Effector CD8-positive, alpha-beta T cell (primary cell): ENCODE measurements around the gene UBTD2.
"Not testable (repeated sequence)": the region's sequence is repeated elsewhere in the genome, so short reads cannot be mapped to it uniquely, and the experiment has no call there.

ENCODE experiments used
- DNase-seq: peaks from one replicate; lab custom pipeline; 2025; lab: John Stamatoyannopoulos, UW

UBTD2 gene

DNA sequence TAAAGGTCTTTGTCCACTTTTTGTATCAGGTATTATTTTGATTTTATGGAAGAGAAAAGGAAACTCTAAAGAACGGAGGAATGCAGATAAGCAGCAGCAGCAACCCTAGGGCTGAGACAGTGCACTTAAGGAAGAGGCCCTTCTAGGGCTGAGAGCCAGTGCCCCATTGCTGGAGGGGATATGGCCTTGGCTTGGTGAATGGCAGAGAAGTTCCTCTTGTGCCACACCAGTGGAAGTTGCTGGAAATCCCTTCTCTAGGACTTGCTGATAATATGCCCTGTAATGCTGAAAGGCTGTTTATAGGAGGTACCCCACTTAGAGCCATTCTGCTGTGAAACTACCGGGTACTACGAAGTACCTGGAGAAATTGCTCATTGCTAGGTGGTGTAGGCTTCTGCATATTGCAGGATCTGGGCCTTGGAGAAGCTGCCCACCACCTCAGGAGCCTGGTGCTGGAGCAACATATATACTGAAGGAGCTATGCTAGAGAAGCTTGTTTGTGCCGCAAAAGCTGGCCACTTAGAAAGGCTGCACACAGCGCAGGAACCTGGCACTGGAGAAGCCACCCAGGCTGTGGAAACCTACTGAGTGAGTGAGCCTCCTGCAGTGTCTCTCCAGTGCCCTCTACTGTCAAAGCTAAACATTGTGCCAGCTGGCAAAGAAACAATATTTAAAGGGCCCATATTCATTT is 9.6 kb upstream of the UBTD2 start:
- peak; percentile 7 for DNase-seq

DNA sequence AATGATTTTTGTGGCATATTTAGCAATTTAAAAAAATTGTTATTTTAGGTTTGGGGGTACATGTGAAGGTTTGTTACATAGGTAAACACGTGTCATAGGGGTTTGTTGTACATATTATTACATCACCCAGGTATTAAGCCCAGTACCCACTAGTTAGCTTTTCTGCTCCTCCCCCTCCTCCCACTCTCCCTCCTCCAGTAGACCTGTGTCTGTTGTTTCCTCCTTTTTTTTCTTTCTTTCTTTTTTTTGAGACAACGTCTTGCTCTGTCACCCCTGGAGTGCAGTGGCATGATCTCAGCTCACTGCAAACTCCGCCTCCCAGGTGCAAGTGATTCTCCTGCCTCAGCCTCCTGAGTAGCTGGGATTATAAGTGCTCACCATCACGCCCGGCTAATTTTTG is 8.3 kb upstream of the UBTD2 start:
- DNase-seq = not testable (repeated sequence)

DNA sequence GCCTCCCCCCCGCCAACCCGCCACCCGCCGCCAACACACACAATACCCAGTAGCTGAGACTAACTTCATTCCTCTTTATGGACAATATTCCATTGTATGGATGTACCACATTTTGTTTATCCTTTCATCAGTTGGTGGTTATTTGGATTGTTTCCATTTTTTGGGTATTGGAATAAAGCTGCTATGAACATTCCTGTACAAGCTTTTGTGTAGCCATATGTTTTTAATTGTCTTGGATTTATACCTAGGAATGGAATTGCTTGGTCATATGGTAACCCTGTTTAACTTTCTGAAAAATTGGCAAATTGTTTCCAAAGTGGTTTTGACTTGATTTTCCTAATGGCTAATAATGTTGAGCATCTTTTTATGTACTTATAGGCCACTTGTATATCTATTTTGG is 4.9 kb upstream of the UBTD2 start:
- DNase-seq = no peak

DNA sequence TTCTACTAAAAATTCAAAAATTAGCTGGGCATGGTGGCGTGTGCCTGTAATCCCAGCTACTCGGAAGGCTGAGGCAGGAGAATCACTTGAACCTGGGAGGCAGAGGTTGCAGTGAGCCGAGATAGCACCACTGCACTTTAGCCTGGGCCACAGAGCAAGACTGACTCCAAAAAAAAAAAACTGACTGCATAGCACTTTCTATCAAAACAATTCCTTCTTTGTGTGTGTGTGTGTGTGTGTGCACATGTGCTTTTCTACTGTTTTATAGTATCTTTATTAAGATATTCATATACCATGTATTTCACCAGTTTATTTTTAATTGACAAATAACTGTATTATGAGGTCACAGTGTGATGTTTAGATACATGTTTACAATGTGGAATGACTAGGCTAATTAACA is 3.6 kb upstream of the UBTD2 start:
- DNase-seq = not testable (repeated sequence)

DNA sequence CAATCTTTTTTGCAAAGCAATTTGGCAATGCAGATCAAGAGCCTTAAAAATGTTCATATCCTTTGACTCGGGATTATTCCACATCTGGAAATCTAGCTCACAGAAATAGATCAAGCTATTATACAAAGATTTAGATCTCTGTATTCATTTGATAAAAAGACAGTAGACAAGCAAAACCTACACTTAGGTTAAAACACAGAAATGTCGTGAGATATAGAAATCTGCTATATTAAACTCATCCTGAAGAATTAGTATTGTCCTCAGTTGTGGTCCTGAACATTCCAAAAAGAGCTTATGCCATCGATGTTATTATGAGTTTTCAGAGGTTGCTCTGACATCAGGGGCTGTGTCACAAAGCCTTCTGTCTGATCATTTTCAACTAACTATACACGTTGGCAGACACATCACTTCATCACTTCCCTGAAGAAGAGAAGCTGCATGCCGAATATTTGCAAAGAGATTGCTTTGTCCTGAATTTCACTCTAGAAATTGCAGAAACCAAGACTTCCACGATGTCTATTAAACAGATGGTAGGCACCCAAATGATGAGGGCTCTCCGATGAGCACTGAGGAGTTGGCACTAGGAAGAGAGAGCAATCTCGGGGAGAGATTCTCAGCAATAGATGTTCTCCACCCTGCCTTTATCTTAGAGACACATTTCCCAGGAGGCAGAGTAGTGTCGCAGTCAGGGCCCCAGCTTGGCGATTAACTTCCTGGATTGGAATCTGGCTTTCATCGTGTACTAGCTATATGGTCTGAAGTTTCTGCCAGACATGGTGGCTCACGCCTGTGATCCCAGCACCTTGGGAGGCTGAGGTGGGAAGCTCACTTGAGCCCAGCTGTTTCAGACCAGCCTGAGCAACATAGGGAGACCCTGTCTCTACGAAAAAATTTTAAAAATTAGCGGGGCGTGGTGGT is 1.9 kb upstream of the UBTD2 start:
- no peak for DNase-seq

DNA sequence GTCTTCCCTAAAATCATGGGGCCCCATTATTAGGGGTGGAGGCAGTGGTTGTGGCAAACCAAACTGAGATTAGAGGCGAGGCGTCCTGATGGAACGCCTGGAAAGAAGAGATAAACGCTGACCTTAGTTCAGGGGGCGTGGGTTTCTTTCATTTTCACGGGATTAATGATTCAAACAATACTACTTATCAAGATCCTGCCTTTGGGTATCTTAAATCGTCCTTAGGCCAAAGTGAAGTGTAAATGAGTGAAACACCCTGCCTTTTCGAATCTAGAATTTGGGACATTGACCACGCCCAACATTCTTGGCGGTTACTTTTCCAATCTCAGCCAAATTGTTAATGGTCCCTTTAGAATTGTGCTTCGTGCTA is 1.0 kb upstream of the UBTD2 start:
- DNase-seq = no peak

DNA sequence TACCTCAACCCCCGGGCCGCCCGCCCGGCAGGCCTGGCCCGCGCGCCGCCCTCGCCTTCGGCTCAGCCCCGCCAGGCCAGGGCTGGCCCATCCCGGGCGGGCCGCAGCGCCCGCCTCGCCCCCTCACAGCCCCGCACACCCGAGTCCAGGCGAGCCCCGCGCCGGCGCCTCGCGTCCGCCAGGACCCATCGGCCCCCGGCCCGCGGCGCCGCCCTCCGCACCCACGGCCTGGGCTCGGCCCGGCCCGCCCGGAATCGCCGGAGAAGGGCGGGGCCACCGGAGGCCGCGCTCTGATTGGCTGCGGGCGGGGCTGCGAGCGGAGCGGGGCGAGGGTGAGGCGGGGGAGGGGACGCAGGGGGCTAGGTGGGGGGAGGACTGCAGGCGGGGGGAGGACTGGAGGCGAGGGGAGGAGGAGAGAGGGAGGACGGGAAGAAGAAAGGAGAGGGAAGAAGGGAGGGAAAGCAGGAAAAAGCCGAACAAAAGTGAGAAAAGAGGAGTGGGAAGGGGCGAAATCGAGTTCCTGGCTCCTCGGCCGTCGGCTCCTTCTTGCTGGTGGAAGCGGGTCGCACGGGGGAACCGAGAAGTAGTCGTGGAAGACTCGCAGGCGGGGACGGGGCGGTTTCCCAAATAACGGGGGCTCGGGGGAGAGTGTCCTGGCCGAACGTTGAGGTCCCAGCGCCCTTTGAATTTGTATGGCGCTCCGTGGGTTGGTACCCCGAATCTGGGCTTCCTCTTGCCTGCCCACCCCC is 472 bp upstream of the UBTD2 start:
- DNase-seq = peak; percentile 61

DNA sequence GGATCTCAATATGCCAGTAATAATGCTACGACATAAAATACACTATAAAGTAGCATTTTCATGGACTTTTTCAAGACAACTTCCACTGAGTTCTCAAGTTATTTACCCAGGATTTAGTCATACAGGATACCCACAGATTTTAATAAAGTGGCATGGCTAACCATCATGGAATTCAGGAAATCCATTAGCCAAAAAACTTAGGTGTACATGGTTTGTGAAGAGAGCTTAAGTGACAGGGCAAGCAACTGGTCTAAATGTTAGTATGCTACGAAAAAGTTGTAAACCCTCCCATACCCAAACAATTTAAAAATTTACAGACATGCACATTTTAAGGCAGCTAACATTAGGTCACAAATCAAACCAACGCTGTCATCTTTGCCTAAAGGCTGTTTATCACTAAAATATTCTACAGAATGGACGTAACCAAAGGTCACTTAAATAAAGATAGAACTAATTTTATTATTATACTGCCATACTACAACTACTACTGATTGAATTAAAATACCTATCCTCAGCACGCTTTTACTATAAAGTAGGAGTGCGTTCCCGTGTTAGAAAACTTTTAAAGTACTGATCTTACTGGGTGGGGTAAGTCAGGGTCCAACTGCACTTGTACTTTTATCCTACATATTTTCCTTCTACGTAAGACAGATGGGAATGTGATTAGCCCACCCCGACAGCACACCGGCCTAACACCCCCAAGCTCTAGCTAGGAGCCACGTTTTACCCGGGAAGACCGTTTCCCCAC is 1.1 kb downstream of the UBTD2 start:
- no peak for DNase-seq

DNA sequence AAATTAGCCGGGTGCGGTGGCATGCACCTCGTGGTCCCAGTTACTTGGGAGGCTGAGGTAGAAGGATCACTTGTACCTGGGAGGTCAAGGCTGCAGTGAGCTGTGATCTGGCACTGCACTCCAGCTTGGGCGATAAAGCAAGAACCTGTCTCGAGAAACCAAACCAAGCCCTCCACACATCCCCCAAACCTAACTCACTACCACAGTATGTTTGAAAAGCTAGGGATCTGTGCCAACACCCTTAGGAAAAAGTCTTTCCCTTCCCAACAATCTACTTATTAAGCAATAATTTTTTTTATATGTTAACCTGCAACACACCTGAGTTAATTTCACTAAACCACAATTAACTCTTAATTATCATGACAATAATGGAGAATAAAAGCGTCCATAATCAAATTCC is 2.2 kb downstream of the UBTD2 start:
- DNase-seq = no peak

DNA sequence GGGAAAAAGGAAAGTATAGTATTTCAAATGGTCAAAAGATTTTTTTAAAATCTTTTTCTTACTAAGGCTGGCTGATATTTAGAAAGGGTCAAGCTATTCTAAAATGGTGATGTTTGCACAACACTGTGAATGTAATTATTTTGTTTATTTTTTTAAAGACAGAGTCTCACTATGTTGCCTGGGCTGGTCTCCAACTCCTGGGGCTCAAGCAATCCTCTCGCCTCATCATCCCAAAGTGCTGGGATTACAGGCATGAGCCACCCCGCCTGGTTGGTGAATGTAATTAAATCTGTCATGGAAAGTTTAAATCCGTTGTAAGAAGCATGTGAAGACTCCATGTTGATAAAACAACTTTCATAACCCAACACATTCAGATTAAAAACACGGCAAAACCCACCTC is 2.6 kb downstream of the UBTD2 start:
- DNase-seq = no peak

DNA sequence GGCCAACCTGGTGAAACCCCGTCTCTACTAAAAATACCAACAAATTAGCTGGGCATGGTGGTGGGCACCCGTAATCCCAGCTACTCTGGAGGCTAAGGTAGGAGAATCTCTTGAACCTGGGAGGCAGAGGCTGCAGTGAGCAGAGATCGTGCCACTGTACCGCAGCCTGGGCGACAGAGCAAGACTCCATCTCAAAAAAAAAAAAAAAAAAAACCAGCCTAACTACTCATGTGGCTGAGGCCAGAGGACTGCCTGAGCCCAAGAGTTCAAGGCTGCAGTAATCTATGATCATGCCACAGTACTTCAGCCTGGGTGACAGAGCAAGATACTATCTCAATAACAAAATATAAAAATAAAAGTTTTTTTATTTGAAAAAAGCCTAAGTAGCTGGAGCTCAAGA is 3.2 kb downstream of the UBTD2 start:
- no peak for DNase-seq

DNA sequence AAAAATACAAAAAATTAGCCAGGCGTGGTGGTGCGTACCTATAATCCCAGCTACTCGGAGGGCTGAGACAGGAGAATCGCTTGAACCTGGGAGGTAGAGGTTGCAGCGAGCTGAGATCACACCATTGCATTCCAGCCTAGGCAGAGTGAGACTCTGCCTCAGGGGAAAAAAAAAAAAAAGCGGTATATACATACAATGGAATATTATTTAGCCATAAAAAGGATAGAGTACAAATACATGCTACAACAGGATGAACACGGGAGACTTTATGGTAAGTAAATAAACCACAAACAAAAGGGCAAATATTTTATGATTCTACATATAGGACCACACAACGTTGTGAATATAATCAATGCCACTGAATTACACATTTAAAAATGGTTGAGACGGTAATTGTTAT is 5.2 kb downstream of the UBTD2 start:
- no peak for DNase-seq

DNA sequence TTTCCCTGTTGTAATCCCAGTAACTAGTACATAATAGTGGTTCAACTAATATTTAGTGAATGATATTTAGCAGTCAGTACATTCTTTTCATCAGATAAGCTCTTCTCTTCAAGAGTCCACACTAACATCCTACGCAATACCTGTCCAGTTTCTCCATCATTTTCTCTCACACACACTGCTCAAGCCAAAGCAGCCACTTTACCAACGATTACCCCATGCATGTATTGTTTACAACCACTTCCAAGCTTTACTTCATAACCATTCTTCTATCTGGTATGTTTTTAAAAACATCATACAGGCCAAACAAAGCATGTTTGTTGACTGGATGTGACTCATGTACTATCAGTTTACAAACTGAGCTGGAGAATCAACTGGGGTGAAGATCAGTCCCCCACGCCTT is 7.3 kb downstream of the UBTD2 start:
- DNase-seq = no peak

DNA sequence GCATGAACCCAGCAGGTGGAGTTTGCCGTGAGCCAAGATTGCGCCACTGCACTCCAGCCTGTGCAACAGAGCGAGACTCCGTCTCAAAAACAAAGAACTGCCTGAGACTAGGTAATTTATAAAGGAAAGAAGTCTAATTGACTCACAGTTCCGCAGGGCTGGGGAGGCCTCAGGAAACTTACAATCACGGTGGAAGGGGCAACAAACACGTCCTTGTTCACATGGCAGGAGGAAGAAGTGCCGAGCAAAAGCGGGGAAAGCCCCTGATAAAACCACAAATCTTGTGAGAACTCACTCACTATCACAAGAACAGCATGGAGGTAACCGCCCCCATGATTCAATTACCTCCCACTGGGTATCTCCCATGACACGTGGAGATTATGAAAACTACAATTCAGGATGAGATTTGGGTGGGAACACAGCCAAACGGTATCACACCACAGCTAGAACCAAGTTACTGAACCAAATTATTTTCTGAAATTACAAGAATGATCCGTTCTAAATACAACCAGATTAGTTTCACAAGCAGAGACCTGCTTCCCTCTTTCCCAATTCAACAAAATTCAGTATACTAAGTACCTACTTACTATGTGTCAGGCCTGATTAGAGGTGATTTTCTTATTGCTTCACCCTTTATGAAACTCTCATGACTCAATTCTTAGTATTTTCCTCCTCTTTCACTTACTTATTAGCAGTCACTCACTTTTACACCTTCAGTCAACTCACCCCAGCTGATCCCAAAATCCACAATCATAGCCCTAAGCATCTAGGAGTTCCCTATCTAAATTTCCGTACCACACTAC is 8.4 kb downstream of the UBTD2 start:
- DNase-seq = no peak

DNA sequence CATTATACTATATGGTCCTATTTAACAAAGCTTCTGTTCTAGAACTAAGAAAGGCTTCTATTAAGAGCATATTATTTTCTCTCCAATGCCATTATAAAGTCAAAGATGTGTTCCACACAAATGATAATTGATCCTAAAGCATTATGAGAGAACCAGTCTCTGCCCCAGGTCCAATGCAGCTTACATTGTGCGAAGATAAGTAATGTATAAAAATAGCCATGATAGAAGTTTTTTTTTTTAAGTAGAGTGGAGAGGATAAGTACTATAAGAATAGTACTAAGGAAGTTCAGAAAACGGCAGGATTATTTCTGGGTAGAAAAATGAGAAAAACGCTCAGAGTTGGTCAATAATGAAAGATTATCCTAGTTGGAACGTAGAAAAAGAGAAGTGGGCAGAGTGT is 15.6 kb downstream of the UBTD2 start:
- DNase-seq = no peak

DNA sequence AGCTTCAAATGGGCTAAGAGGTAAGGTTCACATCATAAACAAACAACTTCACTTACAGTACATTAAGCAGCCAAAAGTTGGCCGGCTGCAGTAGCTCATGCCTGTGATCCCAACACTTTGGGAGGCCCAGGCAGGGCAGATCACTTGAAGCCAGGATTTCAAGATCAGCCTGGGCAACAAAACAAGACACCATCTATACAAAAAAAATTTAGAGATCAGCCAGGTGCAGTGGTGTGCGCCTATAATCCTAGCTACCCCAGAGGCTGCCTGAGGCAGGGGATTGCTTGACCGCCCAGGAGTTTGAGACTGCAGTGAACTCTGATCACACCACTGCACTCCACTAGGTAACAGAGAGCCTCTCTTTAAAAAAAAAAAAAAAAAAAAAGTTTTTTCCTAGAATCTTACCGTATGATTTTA is 16.9 kb downstream of the UBTD2 start:
- DNase-seq = no peak

DNA sequence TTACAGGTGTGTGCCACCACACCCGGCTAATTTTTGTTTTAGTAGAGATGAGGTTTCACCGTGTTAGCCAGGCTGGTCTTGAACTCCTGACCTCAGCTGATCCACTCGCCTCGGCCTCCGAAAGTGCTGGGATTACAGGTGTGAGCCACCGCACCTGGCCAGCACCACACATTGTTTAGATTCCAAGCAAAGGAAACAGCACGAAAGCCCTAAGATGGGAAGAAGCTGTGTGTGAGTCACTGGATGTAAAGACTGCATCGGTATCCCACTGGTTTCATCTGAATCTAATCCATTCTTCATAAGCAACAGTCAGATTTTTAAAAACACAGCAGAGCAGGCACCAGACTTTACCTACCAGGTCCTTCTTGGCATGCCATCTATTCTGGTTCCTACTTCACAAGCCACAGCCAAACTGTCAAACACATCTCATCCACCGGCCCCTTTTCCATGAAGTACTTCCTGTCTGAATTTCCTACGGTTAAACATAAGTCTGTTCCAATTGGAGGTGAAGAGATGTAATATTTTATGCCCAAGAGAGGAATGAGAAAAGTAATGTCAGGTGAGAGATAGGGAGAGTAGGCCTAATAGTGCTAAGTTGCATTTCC is 17.4 kb downstream of the UBTD2 start:
- no peak for DNase-seq

DNA sequence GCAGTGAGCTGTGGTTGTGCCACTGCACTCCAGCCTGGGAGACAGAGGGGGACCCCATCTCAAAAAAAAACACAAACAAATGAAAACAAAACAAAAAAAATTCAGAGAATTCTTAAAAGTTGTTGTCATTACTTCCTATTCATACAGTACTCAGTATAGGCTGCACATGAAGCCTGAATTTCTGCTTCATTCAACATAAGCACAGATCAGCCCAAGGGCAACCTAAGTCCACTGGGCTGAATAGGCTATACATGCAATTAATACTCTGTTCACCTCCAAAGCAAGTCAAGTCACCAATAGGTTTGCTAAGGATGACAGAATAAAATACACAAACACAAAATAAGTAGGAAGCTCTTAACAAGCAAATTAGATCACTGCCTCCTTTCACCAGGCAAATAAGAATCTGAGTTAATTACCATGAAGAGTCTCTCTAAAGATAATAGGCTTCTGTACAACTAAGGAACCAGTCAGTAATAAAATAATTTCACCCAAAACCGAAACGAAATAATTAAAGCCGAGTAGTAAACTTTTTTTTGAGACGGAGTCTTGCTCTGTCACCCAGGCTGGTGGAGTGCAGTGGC is 18.7 kb downstream of the UBTD2 start:
- no peak for DNase-seq

DNA sequence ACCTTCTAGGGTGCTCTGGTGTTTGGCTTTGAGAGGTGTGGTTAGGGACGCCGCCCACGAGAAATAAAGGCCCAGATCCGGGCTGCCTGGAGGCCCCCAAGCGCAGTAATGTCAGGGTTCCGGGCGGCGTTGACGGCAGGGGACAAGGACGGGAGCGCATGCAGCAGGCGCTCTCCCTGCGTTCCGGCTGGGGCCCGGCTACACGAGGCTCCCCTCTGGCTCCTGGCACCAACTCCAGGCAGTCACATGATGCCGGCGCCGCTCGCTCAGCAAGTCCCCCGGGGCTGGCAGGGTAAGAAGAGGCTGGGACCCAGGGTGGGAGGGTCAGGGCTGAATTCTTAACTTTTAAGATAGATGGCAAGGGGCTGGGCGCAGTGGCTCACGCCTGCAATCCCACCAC is 28.1 kb downstream of the UBTD2 start:
- DNase-seq = no peak

DNA sequence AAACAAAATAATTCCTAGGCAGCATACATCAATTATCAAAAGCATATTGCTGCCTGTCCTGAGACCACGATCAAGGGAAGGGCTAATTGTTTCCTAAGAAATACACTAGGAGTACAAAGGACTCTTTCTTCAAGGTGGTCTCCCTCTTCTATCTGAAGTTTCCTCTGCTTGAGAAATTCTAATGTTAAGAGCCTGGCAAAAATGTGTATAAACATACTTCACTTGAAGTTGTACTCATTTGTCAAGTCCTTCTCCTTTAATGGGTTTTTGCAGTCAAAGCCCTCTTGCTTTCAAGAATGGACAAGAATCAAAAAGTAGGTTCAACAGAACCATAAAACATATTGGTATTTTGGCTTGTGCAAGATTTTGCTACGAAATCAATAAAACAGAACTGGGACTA is 31.1 kb downstream of the UBTD2 start:
- no peak for DNase-seq
